ENCODE results near the gene HUS1.

Gene HUS1

DNA sequence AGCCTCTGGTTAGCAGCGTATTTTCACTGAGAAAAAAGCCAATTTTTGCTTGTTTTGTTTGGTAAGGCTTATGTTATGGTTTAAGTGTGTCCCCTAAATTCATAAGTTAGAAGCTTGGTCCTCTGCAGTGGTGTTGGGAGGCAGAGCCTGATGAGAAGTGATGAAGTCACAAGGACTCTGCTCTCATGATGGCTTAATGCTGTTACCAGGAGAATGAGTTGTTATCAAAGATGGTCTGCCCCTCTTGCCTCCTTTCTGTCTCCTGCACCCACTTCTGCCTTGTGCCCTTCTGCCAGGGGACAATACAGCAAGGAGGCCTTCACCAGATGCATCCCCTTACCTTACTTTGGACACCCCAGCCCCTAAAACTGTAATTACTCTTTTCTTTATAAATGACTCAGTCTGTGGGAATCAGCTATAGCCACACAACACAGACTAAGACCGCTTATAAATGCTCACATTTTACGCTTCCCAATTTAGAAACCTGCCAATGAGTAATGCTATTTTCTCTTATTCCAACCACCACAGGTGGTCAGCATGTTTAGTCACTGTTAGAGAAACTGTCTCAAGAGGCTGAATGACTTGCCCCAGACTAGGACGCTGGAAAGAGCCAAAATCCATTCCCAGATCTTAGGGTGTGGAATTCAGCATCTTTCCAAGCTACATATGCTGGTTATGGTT lies 25.0 kb downstream of the HUS1 start:
- no peak for TF ChIP-seq GATA2 (IDR thresholded peaks at IDR 0.05; ENCODE audit: low read depth, low read length)
- TF ChIP-seq GATA3 (IDR thresholded peaks at IDR 0.05; ENCODE audit: low read depth, low read length) = no peak

DNA sequence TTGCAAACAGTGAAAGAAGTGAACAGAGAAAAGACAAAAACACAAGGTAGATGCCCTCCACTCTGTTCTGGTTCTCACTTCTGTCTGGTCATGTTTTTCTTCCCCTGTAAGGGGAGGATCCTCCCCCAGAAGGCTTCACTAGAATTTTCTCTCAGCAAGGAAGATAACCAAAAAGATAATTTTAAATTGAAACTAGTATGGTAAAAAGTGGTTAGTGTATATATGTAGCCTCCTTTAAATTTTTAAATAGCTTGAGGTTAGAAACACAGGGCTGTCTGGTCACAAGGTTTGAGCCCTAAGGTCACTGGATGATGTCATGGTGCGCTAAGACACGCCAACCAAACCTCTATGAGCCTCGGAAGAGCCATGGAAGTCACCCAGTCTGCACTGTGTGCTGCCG lies 25.6 kb downstream of the HUS1 start:
- no peak for TF ChIP-seq GATA3 (IDR thresholded peaks at IDR 0.05; ENCODE audit: low read depth, low read length)
- no peak for TF ChIP-seq GATA2 (IDR thresholded peaks at IDR 0.05; ENCODE audit: low read depth, low read length)

- TF ChIP-seq GATA2 (IDR thresholded peaks at IDR 0.05; ENCODE audit: low read depth, low read length) (no peak), GATA3 (IDR thresholded peaks at IDR 0.05; ENCODE audit: low read depth, low read length) (no peak)
Measured at GRCh38 chr7:47952224-47952623, 27.2 kb downstream of the HUS1 start.

- no peak for TF ChIP-seq GATA2 (IDR thresholded peaks at IDR 0.05; ENCODE audit: low read depth, low read length)
Measured at GRCh38 chr7:47951374-47951773, 28.0 kb downstream of the HUS1 start.

DNA sequence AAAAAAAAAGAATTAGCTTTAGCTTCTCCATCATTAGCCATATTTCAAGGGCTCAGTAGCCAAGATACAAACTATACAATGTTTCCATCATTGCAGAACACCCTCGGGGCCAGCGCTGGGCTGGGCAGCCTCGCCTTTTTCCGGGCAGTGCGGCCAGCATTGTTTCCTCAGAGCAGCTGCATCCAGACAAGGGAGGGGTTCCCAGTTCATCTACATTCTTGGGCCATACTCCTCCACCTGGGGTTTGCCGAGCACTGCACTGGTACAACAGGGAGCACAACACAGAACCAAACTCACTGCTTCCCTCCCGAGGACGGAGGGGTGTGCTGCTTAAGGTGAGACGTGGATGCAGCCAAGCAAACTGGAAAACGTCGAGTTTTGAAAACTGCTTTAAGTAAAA lies 28.7 kb downstream of the HUS1 start:
- TF ChIP-seq GATA3 (IDR thresholded peaks at IDR 0.05; ENCODE audit: low read depth, low read length) (no peak), GATA2 (IDR thresholded peaks at IDR 0.05; ENCODE audit: low read depth, low read length) (no peak)

- no peak for TF ChIP-seq GATA3 (IDR thresholded peaks at IDR 0.05; ENCODE audit: low read depth, low read length)
- no peak for TF ChIP-seq GATA2 (IDR thresholded peaks at IDR 0.05; ENCODE audit: low read depth, low read length)
Measured at GRCh38 chr7:47949703-47950102, 29.7 kb downstream of the HUS1 start.

- TF ChIP-seq GATA3 (IDR thresholded peaks at IDR 0.05; ENCODE audit: low read depth, low read length) (no peak), GATA2 (IDR thresholded peaks at IDR 0.05; ENCODE audit: low read depth, low read length) (no peak)
Measured at GRCh38 chr7:47948141-47948790, 31.1 kb downstream of the HUS1 start, which contains the start of gene PKD1L1. Gene PKD1L1 (minus strand): TSS chr7:47948466. CDS start chr7:47948440, 26 bp downstream.

DNA sequence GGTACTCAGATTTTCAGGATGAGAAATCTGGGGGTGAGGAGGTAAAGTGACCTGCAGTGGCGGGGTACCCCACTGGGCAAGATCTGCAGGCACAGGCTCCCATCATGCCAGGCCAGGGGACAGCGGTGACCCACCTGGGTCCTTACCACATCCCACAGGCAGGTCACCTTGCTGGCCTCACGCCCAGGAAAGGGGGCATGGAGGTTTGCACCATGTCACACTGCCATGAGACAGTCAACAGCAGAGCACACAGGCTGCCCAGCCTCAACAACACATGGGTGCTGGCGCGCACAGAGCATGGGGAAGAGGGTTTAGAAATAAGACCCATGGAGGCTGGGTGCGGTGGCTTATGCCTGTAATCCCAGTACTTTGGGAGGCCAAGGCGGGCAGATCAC lies 32.1 kb downstream of the HUS1 start:
- TF ChIP-seq GATA2 (IDR thresholded peaks at IDR 0.05; ENCODE audit: low read depth, low read length) (no peak), GATA3 (IDR thresholded peaks at IDR 0.05; ENCODE audit: low read depth, low read length) (no peak)

GRCh38 chr7:47946581-47947354 lies 32.6 kb downstream of the HUS1 start:
- no peak for TF ChIP-seq GATA3 (IDR thresholded peaks at IDR 0.05; ENCODE audit: low read depth, low read length)
- TF ChIP-seq GATA2 (IDR thresholded peaks at IDR 0.05; ENCODE audit: low read depth, low read length) = no peak

GRCh38 chr7:47945261-47946015 lies 34.0 kb downstream of the HUS1 start:
- TF ChIP-seq GATA3 (IDR thresholded peaks at IDR 0.05; ENCODE audit: low read depth, low read length) (no peak), GATA2 (IDR thresholded peaks at IDR 0.05; ENCODE audit: low read depth, low read length) (no peak)

- TF ChIP-seq GATA2 (IDR thresholded peaks at IDR 0.05; ENCODE audit: low read depth, low read length) = no peak
Measured at GRCh38 chr7:47944536-47945260, 34.7 kb downstream of the HUS1 start.

GRCh38 chr7:47943676-47944474 lies 35.5 kb downstream of the HUS1 start:
- TF ChIP-seq GATA2 (IDR thresholded peaks at IDR 0.05; ENCODE audit: low read depth, low read length) = no peak
- TF ChIP-seq GATA3 (IDR thresholded peaks at IDR 0.05; ENCODE audit: low read depth, low read length) = no peak

GRCh38 chr7:47942132-47942531 lies 37.3 kb downstream of the HUS1 start:
- TF ChIP-seq GATA2 (IDR thresholded peaks at IDR 0.05; ENCODE audit: low read depth, low read length) = no peak
- no peak for TF ChIP-seq GATA3 (IDR thresholded peaks at IDR 0.05; ENCODE audit: low read depth, low read length)
